Measurements from ENCODE around the gene PLIN4. TPM values are rescaled to one million over a fixed set of nuclear protein-coding genes. Genes with fewer than 3 reads are reported as not detected.

Gene PLIN4, protein sequence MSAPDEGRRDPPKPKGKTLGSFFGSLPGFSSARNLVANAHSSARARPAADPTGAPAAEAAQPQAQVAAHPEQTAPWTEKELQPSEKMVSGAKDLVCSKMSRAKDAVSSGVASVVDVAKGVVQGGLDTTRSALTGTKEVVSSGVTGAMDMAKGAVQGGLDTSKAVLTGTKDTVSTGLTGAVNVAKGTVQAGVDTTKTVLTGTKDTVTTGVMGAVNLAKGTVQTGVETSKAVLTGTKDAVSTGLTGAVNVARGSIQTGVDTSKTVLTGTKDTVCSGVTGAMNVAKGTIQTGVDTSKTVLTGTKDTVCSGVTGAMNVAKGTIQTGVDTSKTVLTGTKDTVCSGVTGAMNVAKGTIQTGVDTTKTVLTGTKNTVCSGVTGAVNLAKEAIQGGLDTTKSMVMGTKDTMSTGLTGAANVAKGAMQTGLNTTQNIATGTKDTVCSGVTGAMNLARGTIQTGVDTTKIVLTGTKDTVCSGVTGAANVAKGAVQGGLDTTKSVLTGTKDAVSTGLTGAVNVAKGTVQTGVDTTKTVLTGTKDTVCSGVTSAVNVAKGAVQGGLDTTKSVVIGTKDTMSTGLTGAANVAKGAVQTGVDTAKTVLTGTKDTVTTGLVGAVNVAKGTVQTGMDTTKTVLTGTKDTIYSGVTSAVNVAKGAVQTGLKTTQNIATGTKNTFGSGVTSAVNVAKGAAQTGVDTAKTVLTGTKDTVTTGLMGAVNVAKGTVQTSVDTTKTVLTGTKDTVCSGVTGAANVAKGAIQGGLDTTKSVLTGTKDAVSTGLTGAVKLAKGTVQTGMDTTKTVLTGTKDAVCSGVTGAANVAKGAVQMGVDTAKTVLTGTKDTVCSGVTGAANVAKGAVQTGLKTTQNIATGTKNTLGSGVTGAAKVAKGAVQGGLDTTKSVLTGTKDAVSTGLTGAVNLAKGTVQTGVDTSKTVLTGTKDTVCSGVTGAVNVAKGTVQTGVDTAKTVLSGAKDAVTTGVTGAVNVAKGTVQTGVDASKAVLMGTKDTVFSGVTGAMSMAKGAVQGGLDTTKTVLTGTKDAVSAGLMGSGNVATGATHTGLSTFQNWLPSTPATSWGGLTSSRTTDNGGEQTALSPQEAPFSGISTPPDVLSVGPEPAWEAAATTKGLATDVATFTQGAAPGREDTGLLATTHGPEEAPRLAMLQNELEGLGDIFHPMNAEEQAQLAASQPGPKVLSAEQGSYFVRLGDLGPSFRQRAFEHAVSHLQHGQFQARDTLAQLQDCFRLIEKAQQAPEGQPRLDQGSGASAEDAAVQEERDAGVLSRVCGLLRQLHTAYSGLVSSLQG (N-terminal part only)
- 0.73 and 8.9 TPM in 2 replicates for total RNA-seq

GRCh38 chr19:4518345-4519171 is at the start of gene PLIN4:
TSS of gene PLIN4 (minus strand) at chr19:4518486. CDS start at chr19:4518272, 214 bp downstream.

DNA sequence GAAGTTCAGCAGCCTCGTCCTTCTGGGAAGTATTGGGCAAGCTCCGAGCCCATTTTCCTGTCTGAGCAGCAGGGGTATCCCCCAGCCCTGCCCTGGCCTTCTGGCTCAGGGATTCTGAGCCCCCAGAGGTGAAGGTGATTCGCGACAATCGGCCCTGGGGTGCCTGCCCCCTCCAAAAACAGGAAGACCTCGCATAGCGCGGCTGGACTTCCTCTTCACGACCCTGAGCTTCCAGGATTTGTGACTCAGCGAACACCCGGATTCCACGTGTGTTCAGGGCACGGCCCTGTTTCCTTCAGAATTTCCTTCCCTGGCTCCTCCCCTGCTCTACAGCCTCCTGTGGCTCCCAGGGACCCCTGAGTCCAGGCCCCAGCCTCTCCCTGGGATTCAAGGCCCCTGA is 41.3 kb upstream of the PLIN4 start, which contains the start of gene SEMA6B:
SEMA6B (minus strand) TSS at position 116 of the 400 bp plus-strand sequence. CDS start 1,227 bp downstream, outside the sequence.

DNA sequence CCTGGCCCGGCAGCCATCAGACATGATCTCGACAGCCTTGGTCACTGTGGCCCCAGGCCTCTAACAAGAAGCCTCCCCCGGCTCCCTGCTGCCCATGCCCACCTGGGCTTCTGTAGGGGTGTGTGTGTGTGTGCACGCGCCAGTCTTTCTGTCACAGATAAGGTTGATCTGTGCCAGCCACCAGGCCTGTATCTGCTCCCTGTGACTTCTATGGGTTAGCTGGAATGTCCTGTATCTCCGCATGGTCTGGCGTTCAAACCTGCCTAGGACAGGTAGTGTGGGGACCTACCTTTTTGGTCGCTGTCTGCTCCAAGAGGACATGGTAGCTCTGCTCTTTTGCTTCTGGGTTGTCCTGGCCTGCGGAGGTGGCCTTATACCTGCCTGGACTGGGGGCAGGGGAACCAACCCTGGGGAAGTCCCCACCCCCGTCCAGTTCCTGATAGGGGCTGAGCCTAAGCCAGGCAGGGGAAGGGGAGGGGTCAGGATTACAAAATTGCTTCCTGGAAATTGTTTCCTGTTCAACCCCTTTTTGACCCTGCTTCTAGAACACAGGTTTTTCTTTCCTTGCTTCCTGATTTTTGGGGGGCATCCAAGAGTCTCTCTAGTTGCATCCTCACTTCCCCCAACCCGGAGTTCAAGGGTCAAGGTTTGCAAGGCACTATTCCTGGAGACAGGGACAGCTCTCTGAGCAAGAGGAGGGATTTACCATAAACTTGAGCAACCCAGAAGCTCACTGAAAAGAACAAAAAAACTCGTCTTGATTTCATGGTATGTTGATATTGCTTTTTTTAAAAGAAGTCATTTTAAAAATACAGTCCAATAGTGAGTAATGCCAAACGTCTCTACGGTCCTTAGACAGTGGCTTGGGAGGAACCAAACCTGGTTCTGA is 21.7 kb upstream of the PLIN4 start, which contains the start of gene LRG1:
LRG1 (minus strand) TSS at position 344 of the 889 bp plus-strand sequence; CDS start at position 321, 23 bp downstream.

GRCh38 chr19:4534836-4535658 is 16.8 kb upstream of the PLIN4 start, which contains the start of gene PLIN5:
TSS of gene PLIN5 (minus strand) at chr19:4535224. CDS start at chr19:4534074, 1,150 bp downstream.

DNA sequence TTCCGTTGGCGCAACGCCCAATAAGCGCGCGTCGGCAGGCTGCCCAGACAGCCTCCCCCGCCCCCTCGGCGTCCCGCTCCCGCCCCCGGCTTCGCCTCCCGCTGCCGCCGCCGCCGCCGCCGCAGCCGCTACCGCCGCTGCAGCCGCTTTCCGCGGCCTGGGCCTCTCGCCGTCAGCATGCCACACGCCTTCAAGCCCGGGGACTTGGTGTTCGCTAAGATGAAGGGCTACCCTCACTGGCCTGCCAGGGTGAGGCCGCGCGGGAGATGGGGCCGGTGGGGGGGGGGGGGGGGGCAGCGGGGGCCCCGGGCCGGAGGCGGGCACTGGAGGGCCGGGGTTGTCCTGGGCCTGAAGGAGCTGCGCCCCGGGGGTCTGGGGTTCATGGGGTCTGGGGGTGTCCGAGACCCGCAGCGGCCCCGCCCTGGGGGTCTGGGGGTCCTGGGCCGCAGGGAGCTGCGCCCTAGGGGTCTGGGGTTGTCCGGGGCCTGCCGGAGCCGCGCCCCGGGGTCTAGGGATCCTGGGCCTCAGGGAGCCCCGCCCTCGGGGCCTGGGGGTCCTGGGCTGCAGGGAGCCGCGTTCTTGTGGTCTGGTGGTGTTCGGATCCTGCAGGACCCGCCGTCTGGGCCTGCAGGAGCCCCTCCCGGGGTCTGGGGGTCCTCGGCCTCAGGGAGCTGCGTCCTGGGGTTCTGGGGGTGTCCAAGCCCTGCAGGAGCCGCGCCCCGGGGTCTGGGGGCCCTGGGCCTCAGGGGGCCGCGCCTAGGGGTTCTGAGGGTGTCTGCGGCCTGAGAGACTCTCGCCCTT is 45.9 kb downstream of the PLIN4 start, which contains the start of gene HDGFL2:
HDGFL2 (plus strand) TSS at position 124 of the 801 bp plus-strand sequence; CDS start at position 178, 54 bp downstream.

DNA sequence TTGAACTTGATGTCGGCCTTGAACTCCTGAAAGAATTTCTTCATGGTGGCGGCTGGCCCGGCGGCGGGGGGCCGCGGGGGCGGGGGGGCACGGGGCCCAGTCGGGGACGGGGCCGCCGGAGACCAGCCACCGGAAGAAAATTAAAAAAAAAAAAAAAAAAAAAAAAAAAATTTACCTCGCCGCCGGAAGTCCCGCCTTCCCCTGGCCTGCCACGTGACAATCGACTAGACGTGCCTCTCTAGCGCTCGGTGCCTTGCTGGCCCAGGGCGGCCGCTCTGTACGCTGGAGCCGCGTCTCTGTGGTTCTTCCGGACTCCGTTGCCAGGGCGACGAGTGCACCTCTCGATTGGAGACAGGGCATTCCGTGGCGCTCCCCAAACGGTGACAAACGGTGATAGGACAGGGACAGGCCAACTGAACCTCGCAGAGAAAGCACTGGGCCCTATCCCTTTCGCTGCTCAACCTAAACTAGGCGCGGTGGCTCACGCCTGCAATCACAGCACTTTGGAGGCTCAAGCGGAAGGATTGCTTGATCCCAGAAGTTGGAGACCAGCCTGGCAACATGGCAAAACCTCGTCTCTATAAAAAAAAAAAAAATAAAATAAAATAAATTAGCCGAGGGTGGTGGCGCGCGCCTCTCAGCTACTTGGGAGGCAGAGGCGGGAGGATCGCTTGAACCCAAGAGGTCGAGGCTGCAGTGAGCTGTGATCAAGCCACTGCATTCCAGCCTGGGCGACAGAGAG is 60.5 kb downstream of the PLIN4 start, which contains the start of gene UBXN6:
UBXN6 (minus strand) TSS at position 141 of the 742 bp plus-strand sequence; CDS start at position 44, 97 bp downstream.

Other genes starting within 250 kb of the PLIN4 start
- gene SHD, start 239.2 kb downstream of the PLIN4 start, total RNA-seq, result not detected in 2 replicates
- gene TMIGD2, start 216.1 kb downstream of the PLIN4 start, total RNA-seq, result not detected in 2 replicates
- 12.9 and 19.2 TPM in 2 replicates for gene FSD1, start 213.9 kb downstream of the PLIN4 start, total RNA-seq
- 5.1 and 5.5 TPM in 2 replicates for gene STAP2, start 179.7 kb downstream of the PLIN4 start, total RNA-seq
- gene MPND, start 174.9 kb downstream of the PLIN4 start, total RNA-seq, result 4.5 and 7.6 TPM in 2 replicates
- gene SH3GL1, start 117.9 kb downstream of the PLIN4 start, total RNA-seq, result 50.9 and 51.3 TPM in 2 replicates
- gene CHAF1A, start 115.8 kb downstream of the PLIN4 start, total RNA-seq, result 7.9 and 10.9 TPM in 2 replicates
- 91.8 and 131 TPM in 2 replicates for gene UBXN6, start 60.7 kb downstream of the PLIN4 start, total RNA-seq
- 64.4 and 64.8 TPM in 2 replicates for gene HDGFL2, start 46.2 kb downstream of the PLIN4 start, total RNA-seq
- gene PLIN5, start 16.7 kb upstream of the PLIN4 start, total RNA-seq, result not detected in 2 replicates
- not detected in 2 replicates for gene LRG1, start 21.6 kb upstream of the PLIN4 start, total RNA-seq
- 0.29 and 0.50 TPM in 2 replicates for gene SEMA6B, start 41.2 kb upstream of the PLIN4 start, total RNA-seq
- gene TNFAIP8L1, start 121.0 kb upstream of the PLIN4 start, total RNA-seq, result 2.0 and 5.1 TPM in 2 replicates
- gene MYDGF, start 151.9 kb upstream of the PLIN4 start, total RNA-seq, result 175 and 218 TPM in 2 replicates
- 48.6 and 62.2 TPM in 2 replicates for gene DPP9, start 205.4 kb upstream of the PLIN4 start, total RNA-seq

Measured in smooth muscle cell of trachea (primary cell).